GM18909 (cell line): ENCODE measurements around the gene SARS1.

ENCODE experiments used
- ATAC-seq: cut with Tn5 transposase; IDR thresholded peaks from one replicate; pipeline ENCODE4 v1.9.1; 2021; ENCODE audit warnings: mild to moderate bottlenecking; ENCODE audit not compliant: unreplicated experiment, poor library complexity

The SARS1 gene

GRCh38 chr1:109248797-109249629 lies 35.3 kb downstream of the SARS1 start, which contains the start of gene CELSR2:
CELSR2 (plus strand) TSS chr1:109249539; CDS start chr1:109250080, 541 bp downstream.
- ATAC-seq: peak; percentile 75

- peak; percentile 38 for ATAC-seq
These were observed 36.1 kb downstream of the SARS1 start for GRCh38 chr1:109249654-109250401.

- ATAC-seq: no peak
These were observed 36.9 kb downstream of the SARS1 start for GRCh38 chr1:109250454-109251276.

GRCh38 chr1:109251277-109252166 lies 37.8 kb downstream of the SARS1 start:
- no peak for ATAC-seq

- ATAC-seq: no peak
These were observed 38.6 kb downstream of the SARS1 start for GRCh38 chr1:109252167-109252892.

- ATAC-seq: no peak
These were observed 39.4 kb downstream of the SARS1 start for GRCh38 chr1:109252893-109253802.

GRCh38 chr1:109253803-109254620 lies 40.3 kb downstream of the SARS1 start:
- ATAC-seq: no peak

- ATAC-seq: no peak
These were observed 40.9 kb downstream of the SARS1 start for GRCh38 chr1:109254621-109255096.

GRCh38 chr1:109255097-109255651 lies 41.5 kb downstream of the SARS1 start:
- no peak for ATAC-seq

GRCh38 chr1:109255678-109256077 lies 42.0 kb downstream of the SARS1 start:
- ATAC-seq: no peak

- no peak for ATAC-seq
These were observed 42.4 kb downstream of the SARS1 start for GRCh38 chr1:109256085-109256484.

GRCh38 chr1:109256971-109257681 lies 43.4 kb downstream of the SARS1 start:
- no peak for ATAC-seq

GRCh38 chr1:109257682-109258421 lies 44.1 kb downstream of the SARS1 start:
- no peak for ATAC-seq

GRCh38 chr1:109258481-109259466 lies 45.1 kb downstream of the SARS1 start:
- no peak for ATAC-seq
